ENCODE measurements around the gene TJAP1. TPM values are rescaled to one million over a fixed set of nuclear protein-coding genes. Genes with fewer than 3 reads are reported as not detected.
"Not testable (repeated sequence)": the region's sequence is repeated elsewhere in the genome, so short reads cannot be mapped to it uniquely, and the experiment has no call there.

The TJAP1 gene
- total RNA-seq, 2 donors from 2014 or later: 15.8 to 22.0 TPM

GRCh38 chr6:43522547-43523261 is 45.3 kb downstream of the TJAP1 start:
- no peak for TF ChIP-seq CTCF (IDR thresholded peaks at IDR 0.05)
- Histone ChIP-seq H3K36me3 (peaks cover 85% of the 10 kb centered on the region), H3K4me3 (no peak overlapping the region), H3K27me3 (no peaks in the 10 kb centered on the region), H3K9me3 (no peaks in the 10 kb centered on the region), H3K27ac (no peak overlapping the region), H3K4me1 (peaks cover 0 to 12% of the 10 kb centered on the region in 2 donors)
- no peak for DNase-seq (ENCODE audit: low spot score)

DNA sequence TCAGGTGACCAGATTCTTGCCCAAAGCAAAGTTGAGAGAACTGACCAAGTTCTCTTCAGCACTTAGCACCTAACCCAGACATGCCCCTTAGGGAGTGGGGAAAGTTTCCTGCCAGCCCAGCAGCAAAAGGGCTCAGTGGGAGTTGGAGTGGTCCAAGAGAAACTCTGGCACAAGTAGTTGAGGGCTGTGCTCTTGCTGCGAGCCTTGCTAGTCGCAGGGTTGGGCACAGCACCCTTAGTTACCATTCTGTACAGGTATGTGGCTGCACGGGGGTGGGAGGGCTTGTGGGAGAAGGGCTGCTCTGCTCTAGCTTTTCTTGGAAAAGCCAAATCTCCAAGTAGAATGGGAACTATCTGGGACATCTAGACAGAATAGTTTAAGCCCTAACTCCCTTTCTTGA is 45.9 kb downstream of the TJAP1 start:
- no peak overlapping the region for H3K4me3 ChIP-seq
- no peaks in the 10 kb centered on the region for H3K9me3 ChIP-seq
- H3K4me1 ChIP-seq: peaks cover 0 to 6% of the 10 kb centered on the region in 2 donors
- no peak overlapping the region for H3K27ac ChIP-seq
- H3K27me3 ChIP-seq: no peaks in the 10 kb centered on the region
- H3K36me3 ChIP-seq: peaks cover 91% of the 10 kb centered on the region
- no peak for TF ChIP-seq CTCF (IDR thresholded peaks at IDR 0.05)
- DNase-seq (ENCODE audit: low spot score): no peak

GRCh38 chr6:43524483-43524961 is 47.2 kb downstream of the TJAP1 start:
- no peak for DNase-seq (ENCODE audit: low spot score)
- H3K36me3 ChIP-seq: peaks cover 97% of the 10 kb centered on the region
- H3K4me1 ChIP-seq: no peaks in the 10 kb centered on the region
- no peak overlapping the region for H3K27ac ChIP-seq
- no peaks in the 10 kb centered on the region for H3K9me3 ChIP-seq
- no peak for TF ChIP-seq CTCF (IDR thresholded peaks at IDR 0.05)
- H3K4me3 ChIP-seq: no peak overlapping the region
- H3K27me3 ChIP-seq: no peaks in the 10 kb centered on the region

DNA sequence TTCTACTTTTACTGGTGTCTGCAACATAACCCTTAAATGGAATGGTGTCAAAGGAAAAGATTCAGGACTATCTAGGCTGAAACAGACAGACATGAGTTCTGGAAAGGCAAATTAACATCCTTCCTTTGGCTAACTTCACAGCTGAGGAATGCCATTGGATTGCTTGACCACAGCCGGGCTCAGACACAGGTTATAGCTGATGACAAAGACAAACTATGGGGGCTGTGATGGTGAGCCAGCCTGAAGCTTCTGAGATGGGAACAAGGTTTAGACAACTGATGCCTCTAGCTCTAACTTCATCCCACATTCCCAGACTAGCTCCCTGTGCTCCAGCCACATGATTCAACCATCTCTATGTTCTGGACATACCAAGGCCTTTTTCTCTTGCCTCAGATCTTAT is 54.8 kb downstream of the TJAP1 start:
- Histone ChIP-seq H3K9me3 (no peaks in the 10 kb centered on the region), H3K27me3 (no peaks in the 10 kb centered on the region), H3K4me3 (no peak overlapping the region), H3K27ac (no peak overlapping the region), H3K4me1 (no peaks in the 10 kb centered on the region), H3K36me3 (peaks cover 58% of the 10 kb centered on the region)
- DNase-seq (ENCODE audit: low spot score): no peak
- TF ChIP-seq CTCF (IDR thresholded peaks at IDR 0.05): no peak

- peaks cover 32% of the 10 kb centered on the region for H3K36me3 ChIP-seq
- H3K27me3 ChIP-seq; H3K4me3 ChIP-seq; H3K4me1 ChIP-seq; DNase-seq (ENCODE audit: low spot score); H3K27ac ChIP-seq; H3K9me3 ChIP-seq: not testable (repeated sequence)
Observed at GRCh38 chr6:43538986-43539385, 61.6 kb downstream of the TJAP1 start.

DNA sequence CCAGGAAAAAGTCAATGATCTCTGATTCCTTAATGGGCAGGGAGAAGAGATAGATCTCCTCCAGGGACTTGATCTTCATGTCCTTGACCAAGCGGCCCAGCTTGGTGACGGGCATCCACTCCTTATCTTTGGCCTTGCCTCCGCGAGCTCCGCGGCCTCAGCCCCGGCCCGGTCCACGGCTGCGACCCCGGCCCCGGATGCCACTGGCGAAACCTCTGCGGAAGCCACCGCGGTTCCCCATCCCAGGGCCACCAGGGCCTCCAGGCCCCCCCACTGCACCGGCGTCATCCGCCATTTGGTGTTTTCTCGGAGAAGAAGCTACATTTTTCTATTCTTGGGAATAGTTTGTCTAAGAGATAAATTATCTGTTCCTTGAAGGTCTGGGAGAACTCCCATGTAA is 62.0 kb downstream of the TJAP1 start:
- H3K27me3 ChIP-seq; H3K27ac ChIP-seq; H3K4me1 ChIP-seq; H3K9me3 ChIP-seq; H3K4me3 ChIP-seq; DNase-seq (ENCODE audit: low spot score): not testable (repeated sequence)
- peaks cover 35% of the 10 kb centered on the region for H3K36me3 ChIP-seq

DNA sequence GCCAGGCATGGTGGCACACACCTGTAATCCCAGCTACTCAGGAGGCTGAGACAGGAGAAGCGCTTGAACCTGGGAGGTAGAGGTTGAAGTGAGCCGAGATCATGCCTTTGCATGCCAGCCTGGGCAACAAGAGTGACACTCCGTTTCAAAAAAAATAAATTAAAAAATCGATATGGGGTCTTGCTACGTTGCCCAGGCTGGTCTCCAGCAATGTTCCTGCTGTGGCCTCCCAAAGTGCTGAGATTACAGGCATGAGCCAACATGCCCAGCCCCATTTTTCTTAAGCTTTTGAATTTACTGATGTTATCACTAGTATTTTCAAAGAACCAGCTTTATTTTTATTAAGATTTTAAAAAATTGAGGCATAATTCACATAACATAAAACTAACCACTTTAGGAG is 63.1 kb downstream of the TJAP1 start:
- no peak for DNase-seq (ENCODE audit: low spot score)
- H3K27ac ChIP-seq: no peak overlapping the region
- H3K4me3 ChIP-seq: no peak overlapping the region
- H3K4me1 ChIP-seq: no peaks in the 10 kb centered on the region
- H3K27me3 ChIP-seq: no peaks in the 10 kb centered on the region
- no peak for TF ChIP-seq CTCF (IDR thresholded peaks at IDR 0.05)
- H3K36me3 ChIP-seq: peaks cover 46% of the 10 kb centered on the region
- no peaks in the 10 kb centered on the region for H3K9me3 ChIP-seq
